K562 (cell line): Measurements from ENCODE around the gene FANCC. TPM values are rescaled to one million over a fixed set of nuclear protein-coding genes. Genes with fewer than 3 reads are reported as not detected.

ENCODE experiments used
- ATAC-seq: fragments of 200-7000 bp; cut with Tn5 transposase; 3 replicates; pipeline ENCODE4 v1.9.1; 2020; ENCODE audit warnings: moderate library complexity
- BruUV-seq: library from RNA; stranded (reverse); fragments of 400-500 nt; replicated peaks from 2 replicates; lab custom pipeline; 2021; lab: Mats Ljungman, UMichigan
- CTCF ChIA-PET: fragments of 300-600 bp; formaldehyde crosslinking; extraction: SDS; loops from one replicate; lab custom pipeline; 2021; ENCODE audit warnings: low intra/inter-chr PET ratio; lab: Yijun Ruan, JAX
- POLR2A ChIA-PET: fragments of 300-600, 350-650 bp; sonication (Branson Sonifier 250); formaldehyde crosslinking; extraction: SDS; loops from one replicate; lab custom pipeline; 2021; ENCODE audit warnings: antibody characterized with exemption, inconsistent platforms; lab: Yijun Ruan, JAX
- DNase-seq, 4 experiments: peaks; one replicate each; pipeline versions ENCODE4 v3.0.0 to v3.0.0-alpha.2; 2011 to 2018; ENCODE audit warnings: low spot score in 3 of 4, mixed read lengths in 3 of 4; ENCODE audit errors: extremely low read depth in 1 of 4
- FAIRE-seq: peaks from 2 replicates; lab custom pipeline; 2011; peaks lifted over from hg19 to GRCh38; lab: Jason Lieb, UNC
- H2AFZ ChIP-seq: 2 replicates; pipeline ENCODE4 v1.6.0; 2011; ENCODE audit warnings: low read depth, low read length, control low read depth, inconsistent platforms
- H3K27ac ChIP-seq: fragments of 200-600 bp; 3 replicates; pipeline ENCODE4 v1.8.0; 2011; ENCODE audit warnings: low read depth, mild to moderate bottlenecking, control low read depth, inconsistent platforms, low read length, moderate library complexity, mixed read lengths; ENCODE audit errors: extremely low read depth
- H3K27me3 ChIP-seq, 2 experiments: fragments of 300-600 bp in 1 of 2; 2 replicates in 1 of 2; 3 replicates in 1 of 2; pipeline versions ENCODE4 v1.6.0 to v1.8.0; 2011; ENCODE audit warnings: inconsistent platforms in 2 of 2, low read length in 2 of 2, mild to moderate bottlenecking in 1 of 2, mixed read lengths in 1 of 2, moderate library complexity in 1 of 2; ENCODE audit not compliant: control insufficient read depth in 2 of 2, insufficient read depth in 2 of 2
- H3K36me3 ChIP-seq: fragments of 300-600 bp; 3 replicates; pipeline ENCODE4 v1.8.0; 2011; ENCODE audit warnings: mild to moderate bottlenecking, low read length, inconsistent platforms; ENCODE audit not compliant: control insufficient read depth, insufficient read depth
- H3K4me1 ChIP-seq, 2 experiments: fragments of 200-600 bp in 1 of 2; replicated peaks in 1 of 2; 2 replicates in 1 of 2; 3 replicates in 1 of 2; pipeline versions ENCODE4 v1.5.1 to v1.8.0; 2011; ENCODE audit warnings: inconsistent platforms in 2 of 2, low read length in 2 of 2, mild to moderate bottlenecking in 1 of 2, mixed read lengths in 1 of 2, moderate library complexity in 1 of 2; ENCODE audit not compliant: control insufficient read depth in 2 of 2, insufficient read depth in 2 of 2
- H3K4me2 ChIP-seq: 2 replicates; pipeline ENCODE4 v1.6.1; 2011; ENCODE audit warnings: low read length, control low read depth, inconsistent platforms, mixed read lengths; ENCODE audit not compliant: insufficient read depth
- H3K4me3 ChIP-seq: fragments of 200-600 bp; sonication (generic), shearing (Covaris generic); 2 replicates; pipeline ENCODE4 v1.5.1; 2016; ENCODE audit warnings: control low read depth, inconsistent platforms
- H3K79me2 ChIP-seq: fragments of 200-600 bp; 3 replicates; pipeline ENCODE4 v1.8.0; 2011; ENCODE audit warnings: low read length, inconsistent platforms; ENCODE audit not compliant: control insufficient read depth, insufficient read depth
- H3K9ac ChIP-seq, 2 experiments: 2 replicates each; pipeline versions ENCODE4 v1.6.0 to v1.6.1; 2011; ENCODE audit warnings: low read depth in 2 of 2, low read length in 2 of 2, control low read depth in 1 of 2, inconsistent platforms in 1 of 2, mild to moderate bottlenecking in 1 of 2, mixed read lengths in 1 of 2; ENCODE audit not compliant: insufficient read depth in 1 of 2
- H3K9me1 ChIP-seq: one replicate; pipeline ENCODE4 v1.6.0; 2011; ENCODE audit warnings: inconsistent platforms, mild to moderate bottlenecking, low read length, moderate library complexity; ENCODE audit not compliant: control insufficient read depth, insufficient read depth
- H3K9me3 ChIP-seq: replicated peaks from 2 replicates; pipeline ENCODE4 v1.5.1; 2011; ENCODE audit warnings: low read depth, low read length, inconsistent platforms; ENCODE audit not compliant: control insufficient read depth, insufficient read depth
- H4K20me1 ChIP-seq: replicated peaks from 2 replicates; pipeline ENCODE4 v1.6.1; 2011; ENCODE audit warnings: low read length, inconsistent platforms, mixed read lengths; ENCODE audit not compliant: control insufficient read depth, insufficient read depth
- CBFB ChIP-seq: sonication (generic); formaldehyde crosslinking; IDR thresholded peaks from 2 replicates; pipeline ENCODE4 v1.4.0; 2020; ENCODE audit warnings: mild to moderate bottlenecking, missing genetic modification reagents
- ETS2 ChIP-seq: IDR thresholded peaks from 2 replicates; pipeline ENCODE4 v1.6.1; 2016; ENCODE audit warnings: borderline replicate concordance, missing genetic modification characterization, mild to moderate bottlenecking, moderate library complexity, missing compliant biosample characterization; ENCODE audit not compliant: poor library complexity, severe bottlenecking
- HMG20A ChIP-seq: fragments of 450-650 bp; formaldehyde crosslinking; conservative IDR thresholded peaks from 2 replicates; pipeline ENCODE4 v1.4.0; 2020; ENCODE audit warnings: mild to moderate bottlenecking, mixed read lengths
- NFYB ChIP-seq: IDR thresholded peaks from 2 replicates; pipeline ENCODE4 v1.6.1; 2011; ENCODE audit warnings: mild to moderate bottlenecking, moderate library complexity; ENCODE audit not compliant: insufficient read length; ENCODE audit errors: extremely low read depth
- SNRNP70 ChIP-seq: fragments of 200-400 bp; formaldehyde crosslinking; optimal IDR thresholded peaks from 2 replicates; pipeline ENCODE3; 2017; ENCODE audit warnings: low read depth, low read length
- SRSF3 ChIP-seq: fragments of 200-400 bp; formaldehyde crosslinking; IDR thresholded peaks from 2 replicates; pipeline ENCODE4 v1.6.1; 2016; ENCODE audit warnings: mild to moderate bottlenecking, low read length, moderate library complexity; ENCODE audit not compliant: insufficient read depth
- SRSF7 ChIP-seq: fragments of 200-400 bp; formaldehyde crosslinking; optimal IDR thresholded peaks from 2 replicates; pipeline ENCODE3; 2017; ENCODE audit warnings: mild to moderate bottlenecking, low read depth, low read length
- ZNF197 ChIP-seq: fragments of 200-800 bp; sonication (Bioruptor generic); IDR thresholded peaks from 2 replicates; pipeline ENCODE4 v1.6.1; 2016; ENCODE audit warnings: low read depth, missing genetic modification characterization, missing compliant biosample characterization
- ZNF263 ChIP-seq: sonication (generic); formaldehyde crosslinking; IDR thresholded peaks from 2 replicates; pipeline ENCODE4 v1.8.0; 2022; ENCODE audit warnings: mild to moderate bottlenecking, missing genetic modification reagents, borderline replicate concordance
- ZNF561 ChIP-seq: fragments of 450-650 bp; formaldehyde crosslinking; conservative IDR thresholded peaks from 2 replicates; pipeline ENCODE4 v1.4.0; 2020; ENCODE audit warnings: mild to moderate bottlenecking, moderate library complexity
- WGBS: fragments of 100-300 bp; shearing (Covaris generic); methylation state at CpG from one replicate; pipeline ENCODE4 v1.1.6; 2016; ENCODE audit warnings: low coverage, mixed read lengths; ENCODE audit not compliant: insufficient coverage; ENCODE audit errors: missing lambda C conversion rate; 5-methylcytosine and 5-hydroxymethylcytosine counted together
- in situ Hi-C: fragments of 300-500 bp; cut with MboI; formaldehyde crosslinking; loops from 4 replicates; pipeline ENCODE4 v1.15.0; 2018; ENCODE audit warnings: inconsistent platforms, mixed read lengths
- intact Hi-C: fragments of 100-400 bp; cut with micrococcal nuclease; formaldehyde crosslinking; loops from 2 replicates; pipeline ENCODE4 v1.14.2; 2022
- polyA plus RNA-seq, 8 experiments: library from polyadenylated mRNA; depleted of rRNA in 4 of 8; stranded (reverse) in 5 of 8; unstranded in 3 of 8; fragments of >200 nt; fragmentation: Nextera tagmentation in 2 of 8; fragmentation: Illumina TruSeq in 1 of 8; extraction: Ambion mirVana in 2 of 8; extraction: Trizol in 1 of 8; gene quantifications; 2 replicates each; pipeline versions ENCODE4 v1.2.1 to v1.2.3, GENCODE V29; 2011 to 2014; ENCODE audit warnings: inconsistent platforms in 1 of 8, missing spikeins in 1 of 8
- total RNA-seq, 7 experiments: library from RNA; depleted of rRNA in 6 of 7; stranded (reverse); fragments of >200 nt in 6 of 7; fragmentation: Illumina TruSeq in 2 of 7; extraction: Trizol in 2 of 7; gene quantifications; 2 replicates each; pipeline versions ENCODE4 v1.2.1 to v1.2.3, GENCODE V29; 2011 to 2021; ENCODE audit warnings: low replicate concordance in 1 of 7

Gene FANCC
- total and polyA plus RNA-seq, 9 of the 15 experiments (the other 6 are each of a cell fraction or from before 2014, with no cell fraction given), result 4.6 to 18.4 (median 14.2) TPM

GRCh38 chr9:95171596-95171995 is 145.9 kb downstream of the FANCC start:
- WGBS, result 42% methylated on average over 1 of the region's 1 CpG
- intact Hi-C loops, result no loop called here
- no peak overlapping the region for H3K4me3 ChIP-seq
- CTCF ChIA-PET, result no interaction called here
- no peaks in the 10 kb centered on the region for H3K9me1 ChIP-seq
- peaks cover 16% of the 10 kb centered on the region; the same call in 1 of the 3 replicates for H3K36me3 ChIP-seq
- DNase-seq (no peak), ATAC-seq (no peak)
- H3K27ac ChIP-seq, result peak overlapping the region; percentile 57; the same call in 1 of the 3 replicates
- BruUV-seq, result no TSS peak
- H3K79me2 ChIP-seq, result no peaks in the 10 kb centered on the region
- no peaks in the 10 kb centered on the region for H3K27me3 ChIP-seq
- H3K4me2 ChIP-seq, result no peak overlapping the region
- POLR2A ChIA-PET, result no interaction called here
- no peak overlapping the region for H3K9ac ChIP-seq
- in situ Hi-C loops, result no loop called here
- no peak for TF ChIP-seq HMG20A (CRISPR knock-in tag)
- no peak for TF ChIP-seq SNRNP70
- TF ChIP-seq ZNF197, result no peak
- no peak for TF ChIP-seq SRSF7
- no peak for TF ChIP-seq ZNF561 (CRISPR knock-in tag)
- TF ChIP-seq ETS2 (tag), result no peak
- TF ChIP-seq NFYB, result no peak
- no peak for TF ChIP-seq CBFB (CRISPR knock-in tag)
- no peak for TF ChIP-seq ZNF263 (CRISPR knock-in tag)
- TF ChIP-seq SRSF3, result no peak
- TF ChIP-seq, all 486 proteins: peak for 0
- H4K20me1 ChIP-seq, result no peaks in the 10 kb centered on the region
- no peak for FAIRE-seq
- H2AFZ ChIP-seq, result no peak overlapping the region
- H3K4me1 ChIP-seq, result peaks cover 0 to 14% of the 10 kb centered on the region in 2 experiments; a peak in 2 of 5 replicates
- no peaks in the 10 kb centered on the region for H3K9me3 ChIP-seq
